Non-pigmented ciliary epithelial cell (primary cell): ENCODE data around the gene MARCKS.
A peak's percentile ranks its signal among the peaks of the same experiment; 100 is the strongest.

Source experiments
- DNase-seq: peaks from one replicate; pipeline ENCODE4 v3.0.0-alpha.2; 2010; ENCODE audit warnings: low read depth

MARCKS gene

GRCh38 chr6:113853252-113853651 lies 3.9 kb upstream of the MARCKS start:
- no peak for DNase-seq

- no peak for DNase-seq
Observed at GRCh38 chr6:113854531-113855499, 2.3 kb upstream of the MARCKS start.

- no peak for DNase-seq
Observed at GRCh38 chr6:113855500-113856374, 1.4 kb upstream of the MARCKS start.

GRCh38 chr6:113856375-113856624 lies 845 bp upstream of the MARCKS start:
- no peak for DNase-seq

- DNase-seq, result no peak
Observed at GRCh38 chr6:113857556-113858479, 673 bp downstream of the MARCKS start.

GRCh38 chr6:113858480-113859348 lies 1.6 kb downstream of the MARCKS start:
- DNase-seq, result no peak

- no peak for DNase-seq
Observed at GRCh38 chr6:113859349-113860180, 2.4 kb downstream of the MARCKS start.

- no peak for DNase-seq
Observed at GRCh38 chr6:113860181-113860955, 3.2 kb downstream of the MARCKS start.

- no peak for DNase-seq
Observed at GRCh38 chr6:113862112-113862511, 5.0 kb downstream of the MARCKS start.

- DNase-seq, result no peak
Observed at GRCh38 chr6:113870917-113871316, 13.8 kb downstream of the MARCKS start.

- no peak for DNase-seq
Observed at GRCh38 chr6:113871975-113872374, 14.8 kb downstream of the MARCKS start.

GRCh38 chr6:113873043-113873667 lies 16.0 kb downstream of the MARCKS start:
- DNase-seq, result no peak

- no peak for DNase-seq
Observed at GRCh38 chr6:113875470-113875869, 18.3 kb downstream of the MARCKS start.

- no peak for DNase-seq
Observed at GRCh38 chr6:113876695-113877094, 19.6 kb downstream of the MARCKS start.

- peak; percentile 78 for DNase-seq
Observed at GRCh38 chr6:113879186-113880096, 22.3 kb downstream of the MARCKS start.

- no peak for DNase-seq
Observed at GRCh38 chr6:113881478-113881980, 24.4 kb downstream of the MARCKS start.

- no peak for DNase-seq
Observed at GRCh38 chr6:113882336-113883022, 25.3 kb downstream of the MARCKS start.
